ENCODE data around the gene KRTAP4-3. TPM values are rescaled to one million over a fixed set of nuclear protein-coding genes. Genes with fewer than 3 reads are reported as not detected.
"Not testable (repeated sequence)": the region's sequence is repeated elsewhere in the genome, so short reads cannot be mapped to it uniquely, and the experiment has no call there.

Gene KRTAP4-3
- total RNA-seq, 1 experiment from 2014 or later, result not detected

DNA sequence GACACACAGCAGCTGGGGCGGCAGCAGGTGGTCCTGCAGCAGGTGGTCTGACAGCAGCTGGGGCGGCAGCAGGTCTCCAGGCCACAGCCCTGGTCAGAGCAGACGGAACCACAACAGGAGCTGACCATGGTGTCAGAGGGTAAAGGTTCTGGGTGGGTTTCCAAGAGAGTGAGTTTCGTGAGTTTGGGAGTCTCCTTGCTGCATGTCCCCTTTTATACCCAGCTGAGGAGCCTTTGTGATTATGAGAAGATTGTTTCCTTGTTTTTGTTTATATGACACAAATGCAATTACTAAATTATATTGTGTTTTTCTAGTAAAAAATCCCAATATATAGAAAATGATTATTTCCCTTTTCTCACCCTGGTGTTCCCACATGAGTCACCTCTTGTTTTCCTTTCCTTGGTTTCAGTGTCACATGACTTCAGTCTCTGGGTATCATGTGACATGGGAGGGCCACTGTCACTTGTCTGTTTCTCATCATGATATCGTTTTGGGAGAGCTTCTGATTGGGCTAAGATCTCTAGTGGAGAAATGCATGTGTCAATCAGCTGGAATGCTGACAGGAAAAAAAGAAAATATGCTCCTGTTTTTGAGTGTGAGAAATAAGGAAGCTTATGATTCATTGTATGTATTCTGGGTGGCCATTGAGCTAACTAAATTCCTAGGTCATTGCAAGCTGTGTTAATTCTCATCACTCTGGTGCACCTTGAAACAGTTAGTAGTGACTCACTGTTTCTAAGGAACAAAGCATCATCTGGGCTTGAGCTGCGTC, 27.5 kb downstream of the KRTAP4-3 start, which contains the start of gene KRTAP4-6:
Gene KRTAP4-6, minus strand, starts transcription at position 185 of the 772 bp plus-strand sequence. Its CDS starts 57 bp downstream, at position 128.
- BruUV-seq (replicated peaks), result no TSS peak
- ChIA-PET CTCF (interaction anchor here (0.6 to 0.7 kb wide), 2 partner anchors 182 to 409 kb away, joined by 3 to 5 read pairs; no protein-coding TSS in a partner anchor), POLR2A (ENCODE audit: unreplicated experiment) (interaction anchor here (0.7 kb wide), 1 partner anchor 381 kb away, joined by 4 read pairs; no protein-coding TSS in a partner anchor)
- intact Hi-C loops (cut with micrococcal nuclease; ENCODE audit: unreplicated experiment), result loop anchor here (1.0 kb wide), 1 partner anchor 225 kb away; no protein-coding TSS in a partner anchor
- peak within 1 kb of the TSS; percentile 94 for H3K27ac ChIP-seq
- no peak within 1 kb of the TSS for H3K4me3 ChIP-seq
- peak; percentile 24 to 96 for DNase-seq
- peak within 1 kb of the TSS; percentile 19; the same call in 1 of the 2 replicates for H3K4me2 ChIP-seq
- TF ChIP-seq, protein P1, sequence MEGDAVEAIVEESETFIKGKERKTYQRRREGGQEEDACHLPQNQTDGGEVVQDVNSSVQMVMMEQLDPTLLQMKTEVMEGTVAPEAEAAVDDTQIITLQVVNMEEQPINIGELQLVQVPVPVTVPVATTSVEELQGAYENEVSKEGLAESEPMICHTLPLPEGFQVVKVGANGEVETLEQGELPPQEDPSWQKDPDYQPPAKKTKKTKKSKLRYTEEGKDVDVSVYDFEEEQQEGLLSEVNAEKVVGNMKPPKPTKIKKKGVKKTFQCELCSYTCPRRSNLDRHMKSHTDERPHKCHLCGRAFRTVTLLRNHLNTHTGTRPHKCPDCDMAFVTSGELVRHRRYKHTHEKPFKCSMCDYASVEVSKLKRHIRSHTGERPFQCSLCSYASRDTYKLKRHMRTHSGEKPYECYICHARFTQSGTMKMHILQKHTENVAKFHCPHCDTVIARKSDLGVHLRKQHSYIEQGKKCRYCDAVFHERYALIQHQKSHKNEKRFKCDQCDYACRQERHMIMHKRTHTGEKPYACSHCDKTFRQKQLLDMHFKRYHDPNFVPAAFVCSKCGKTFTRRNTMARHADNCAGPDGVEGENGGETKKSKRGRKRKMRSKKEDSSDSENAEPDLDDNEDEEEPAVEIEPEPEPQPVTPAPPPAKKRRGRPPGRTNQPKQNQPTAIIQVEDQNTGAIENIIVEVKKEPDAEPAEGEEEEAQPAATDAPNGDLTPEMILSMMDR (conservative IDR thresholded peaks at IDR 0.05), result no peak
- no peak for TF ChIP-seq EZH2 (IDR thresholded peaks at IDR 0.05; ENCODE audit: low read depth)
- H3K27me3 ChIP-seq (ENCODE audit: insufficient read depth, low read depth), result no peaks in the 10 kb centered on the region
- no peaks in the 10 kb centered on the region for H3K9me2 ChIP-seq (ENCODE audit: insufficient read depth)
- no peaks in the 10 kb centered on the region for H3K36me3 ChIP-seq (ENCODE audit: low read depth)
- H3F3A ChIP-seq (ENCODE audit: insufficient read depth, low read depth), result peaks cover 16% of the 10 kb centered on the region; the same call in 1 of the 2 replicates
- peaks cover 9% of the 10 kb centered on the region for H3K9me3 ChIP-seq (ENCODE audit: insufficient read depth, low read depth)
- no peak within 1 kb of the TSS for H2AFZ ChIP-seq
- H4K20me1 ChIP-seq (ENCODE audit: insufficient read depth), result no peaks in the 10 kb centered on the region
- H3K4me1 ChIP-seq (replicated peaks; ENCODE audit: insufficient read depth), result peaks cover 17% of the 10 kb centered on the region
- no peaks in the 10 kb centered on the region for H3K79me2 ChIP-seq (ENCODE audit: low read depth)

DNA sequence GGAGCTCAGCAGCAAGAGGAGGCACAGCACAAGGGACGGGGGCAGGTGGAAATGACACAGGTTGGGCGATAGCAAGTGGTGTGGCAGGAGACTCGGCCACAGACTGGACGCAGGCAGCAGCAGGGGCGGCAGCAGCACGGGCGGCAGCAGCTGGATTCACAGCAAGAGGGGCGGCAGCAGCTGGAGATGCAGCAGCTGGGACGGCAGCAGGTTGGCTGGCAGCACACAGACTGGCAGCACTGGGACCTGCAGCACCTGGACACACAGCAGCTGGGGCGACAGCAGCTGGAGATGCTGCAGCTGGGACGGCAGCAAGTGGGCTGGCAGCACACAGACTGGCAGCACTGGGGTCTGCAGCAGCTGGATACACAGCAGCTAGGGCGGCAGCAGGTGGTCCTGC, 28.2 kb downstream of the KRTAP4-3 start:
- H3K79me2 ChIP-seq (ENCODE audit: low read depth); DNase-seq; H3K4me3 ChIP-seq; H3K4me2 ChIP-seq; H3K36me3 ChIP-seq (ENCODE audit: low read depth); POLR2A ChIA-PET (ENCODE audit: unreplicated experiment); H3K9me2 ChIP-seq (ENCODE audit: insufficient read depth); H3K27me3 ChIP-seq (ENCODE audit: insufficient read depth, low read depth); H4K20me1 ChIP-seq (ENCODE audit: insufficient read depth); H2AFZ ChIP-seq; BruUV-seq (replicated peaks); CTCF ChIA-PET; H3K9me3 ChIP-seq (ENCODE audit: insufficient read depth, low read depth): not testable (repeated sequence)
- intact Hi-C loops (cut with micrococcal nuclease; ENCODE audit: unreplicated experiment), result loop anchor here (1.0 kb wide), 1 partner anchor 225 kb away; no protein-coding TSS in a partner anchor
- peaks cover 16% of the 10 kb centered on the region; the same call in 1 of the 2 replicates for H3F3A ChIP-seq (ENCODE audit: insufficient read depth, low read depth)
- peaks cover 17% of the 10 kb centered on the region for H3K4me1 ChIP-seq (replicated peaks; ENCODE audit: insufficient read depth)
- H3K27ac ChIP-seq, result peak overlapping the region; percentile 94

DNA sequence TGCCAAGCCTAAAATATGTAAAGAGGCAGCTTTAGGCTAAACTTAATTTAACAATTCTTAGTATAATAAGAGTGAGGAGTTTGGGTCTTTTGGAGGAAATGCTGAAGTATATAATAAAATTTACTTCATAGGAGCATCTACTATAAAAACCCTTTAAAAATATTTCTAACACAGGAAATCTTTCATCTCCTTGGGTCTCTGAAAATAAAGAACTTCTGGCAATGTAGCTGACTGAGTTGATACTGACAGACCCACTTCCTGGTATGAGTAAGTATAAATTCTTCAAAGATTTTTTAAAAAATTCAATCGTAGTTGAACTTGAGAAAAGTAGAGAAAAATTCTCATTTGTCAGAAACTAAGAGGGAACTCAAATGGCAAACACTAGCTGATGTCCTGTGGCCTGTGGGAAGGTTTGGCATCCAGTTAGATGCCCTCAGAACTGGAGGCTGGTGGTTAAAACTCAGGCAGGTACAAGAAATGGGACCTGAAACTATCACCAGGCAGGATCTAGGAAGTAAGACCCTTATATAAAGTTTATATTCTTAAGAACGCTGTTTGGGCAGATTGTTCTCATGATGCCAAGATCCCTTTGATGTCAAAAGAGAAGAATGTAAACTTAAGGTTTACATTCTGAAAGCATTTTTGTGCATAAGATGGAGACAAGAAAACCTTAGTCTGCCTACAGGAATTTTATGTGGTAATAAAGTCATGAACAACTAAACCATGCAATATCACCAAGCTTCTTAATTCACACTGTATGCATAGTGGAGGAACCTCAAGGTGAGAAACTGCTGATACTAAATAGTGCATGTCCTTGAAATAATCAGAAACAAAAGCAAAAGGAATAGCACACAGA, 33.9 kb downstream of the KRTAP4-3 start:
- no TSS peak for BruUV-seq (replicated peaks)
- no peaks in the 10 kb centered on the region for H3K27me3 ChIP-seq (ENCODE audit: insufficient read depth, low read depth)
- no peaks in the 10 kb centered on the region for H3K36me3 ChIP-seq (ENCODE audit: low read depth)
- no peaks in the 10 kb centered on the region for H4K20me1 ChIP-seq (ENCODE audit: insufficient read depth)
- H3K79me2 ChIP-seq (ENCODE audit: low read depth), result no peaks in the 10 kb centered on the region
- no peak overlapping the region for H3K4me2 ChIP-seq
- H3K4me3 ChIP-seq, result no peak overlapping the region
- ChIA-PET POLR2A (ENCODE audit: unreplicated experiment) (interaction anchor here (0.5 to 0.7 kb wide), 3 partner anchors 221 to 545 kb away, joined by 3 to 10 read pairs (median 3); no protein-coding TSS in a partner anchor), CTCF (interaction anchor here (0.5 kb wide), 1 partner anchor 519 kb away, joined by 9 read pairs; no protein-coding TSS in a partner anchor)
- H3K4me1 ChIP-seq (replicated peaks; ENCODE audit: insufficient read depth), result peaks cover 21% of the 10 kb centered on the region
- H2AFZ ChIP-seq, result no peak overlapping the region
- no peaks in the 10 kb centered on the region; the same call in 1 of the 2 replicates for H3K9me2 ChIP-seq (ENCODE audit: insufficient read depth)
- H3K27ac ChIP-seq, result 0 out of 2 replicates have a peak overlapping the region, but pooled peaks have one; percentile 24
- peaks cover 18% of the 10 kb centered on the region for H3F3A ChIP-seq (ENCODE audit: insufficient read depth, low read depth)
- no peak for DNase-seq
- H3K9me3 ChIP-seq (ENCODE audit: insufficient read depth, low read depth), result peaks cover 11% of the 10 kb centered on the region
- TF ChIP-seq, protein P1 (conservative IDR thresholded peaks at IDR 0.05), result no peak
- no peak for TF ChIP-seq EZH2 (IDR thresholded peaks at IDR 0.05; ENCODE audit: low read depth)
- intact Hi-C loops (cut with micrococcal nuclease; ENCODE audit: unreplicated experiment), result loop anchor here (2.0 kb wide), 1 partner anchor 73 kb away; the partner anchor contains the start of gene KRTAP2-3
